ENCODE data around the gene FUT4. TPM values are rescaled to one million over a fixed set of nuclear protein-coding genes. Genes with fewer than 3 reads are reported as not detected.
"Not testable (repeated sequence)": the region's sequence is repeated elsewhere in the genome, so short reads cannot be mapped to it uniquely, and the experiment has no call there.

Gene FUT4
- total RNA-seq, 1 experiment from 2014 or later = 5.7 TPM

DNA sequence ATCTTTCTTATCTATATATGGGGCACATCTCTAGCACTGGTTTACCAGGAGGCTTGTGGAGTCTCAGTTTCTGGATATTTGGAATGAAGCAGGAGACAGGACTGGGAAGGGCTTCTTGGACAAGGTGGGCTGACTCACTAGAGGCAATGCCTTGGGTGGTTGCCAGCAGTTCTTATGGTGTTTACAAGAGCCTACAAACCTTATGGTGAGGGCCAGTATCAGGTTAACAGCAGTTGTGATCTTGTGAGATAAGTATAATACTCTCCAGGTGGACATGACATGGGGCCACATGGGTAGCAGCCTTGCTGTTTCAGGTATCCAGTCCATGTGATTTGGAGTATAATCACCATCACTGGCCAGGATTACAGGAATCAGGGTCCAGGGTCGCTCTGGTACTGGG is 10.2 kb downstream of the FUT4 start:
- H3K27ac ChIP-seq (ENCODE audit: low read depth, low read length) = no peak overlapping the region
- no peaks in the 10 kb centered on the region for H3K27me3 ChIP-seq (ENCODE audit: insufficient read depth, low read length)
- ATAC-seq = no peak
- no peak for DNase-seq (ENCODE audit: low read depth, low spot score)
- RAD21 ChIA-PET (ENCODE audit: low non-redundant PET in 1 of 2, low total read pairs in 2 of 2, uncharacterized antibody in 2 of 2, unreplicated experiment in 2 of 2) = no interaction called here
- POLR2A ChIA-PET = interaction anchor here (1.2 kb wide), 1 partner anchor 10 kb away, joined by 3 read pairs; the partner anchor contains the start of gene FUT4
- no peaks in the 10 kb centered on the region for H3K9me3 ChIP-seq (ENCODE audit: control insufficient read depth in 1 of 2, insufficient read depth in 1 of 2, low read depth in 1 of 2, low read length in 2 of 2)
- no peaks in the 10 kb centered on the region for H3K79me2 ChIP-seq (ENCODE audit: insufficient read depth, low read length)
- H2AFZ ChIP-seq (ENCODE audit: low read depth, low read length, poor library complexity, severe bottlenecking) = no peak overlapping the region
- H3K4me2 ChIP-seq (ENCODE audit: low read length) = no peak overlapping the region
- no peaks in the 10 kb centered on the region for H3K4me1 ChIP-seq (ENCODE audit: control insufficient read depth in 1 of 2, insufficient read depth in 2 of 2, low read length in 2 of 2)
- TF ChIP-seq EGR1 (IDR thresholded peaks at IDR 0.05; ENCODE audit: low read depth) (no peak), SIN3A (IDR thresholded peaks at IDR 0.05; ENCODE audit: low read depth) (no peak)
- CTCF ChIA-PET = no interaction called here
- no peaks in the 10 kb centered on the region for H4K20me1 ChIP-seq (ENCODE audit: insufficient read depth)
- no peak overlapping the region for H3K4me3 ChIP-seq (replicated peaks in 1 of 2; ENCODE audit: low read depth in 1 of 2, low read length in 2 of 2)
- no peaks in the 10 kb centered on the region for H3K36me3 ChIP-seq (ENCODE audit: control insufficient read depth in 1 of 2, insufficient read depth in 2 of 2, low read length in 2 of 2)
- H3K9ac ChIP-seq (ENCODE audit: low read length) = no peak overlapping the region
- no peaks in the 10 kb centered on the region for H3K9me2 ChIP-seq (ENCODE audit: insufficient read depth)
- intact Hi-C loops (cut with micrococcal nuclease) = no loop called here
- no TSS peak for BruUV-seq (replicated peaks)

DNA sequence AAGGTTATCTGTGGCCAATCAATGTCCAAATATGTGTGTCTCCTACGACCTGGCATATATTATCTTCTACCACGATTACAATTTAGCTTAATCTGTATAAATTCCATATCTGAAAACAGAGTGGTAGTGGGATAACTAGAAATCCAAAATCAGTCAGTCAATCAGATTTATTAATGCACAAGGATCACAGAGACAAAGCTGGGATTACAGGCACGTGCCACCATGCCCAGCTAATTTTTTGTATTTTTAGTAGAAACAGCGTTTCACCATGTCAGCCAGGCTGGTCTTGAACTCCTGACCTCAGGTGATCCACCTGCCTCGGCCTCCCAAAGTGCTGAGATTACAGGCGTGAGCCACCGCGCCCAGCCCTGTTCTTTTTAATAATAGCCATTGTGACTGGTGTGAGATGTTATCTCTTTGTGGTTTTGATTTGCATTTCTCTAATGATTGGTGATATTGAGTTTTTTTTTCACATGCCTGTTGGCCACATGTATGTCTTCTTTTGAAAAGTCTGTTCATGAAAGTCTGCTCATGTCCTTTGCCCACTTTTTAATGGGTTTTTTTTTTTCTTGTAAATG is 12.1 kb downstream of the FUT4 start:
- RAD21 ChIA-PET (ENCODE audit: low non-redundant PET in 1 of 2, low total read pairs in 2 of 2, uncharacterized antibody in 2 of 2, unreplicated experiment in 2 of 2); H3K9ac ChIP-seq (ENCODE audit: low read length); DNase-seq (ENCODE audit: low read depth, low spot score); ATAC-seq; H4K20me1 ChIP-seq (ENCODE audit: insufficient read depth); H3K4me3 ChIP-seq (replicated peaks in 1 of 2; ENCODE audit: low read depth in 1 of 2, low read length in 2 of 2); H3K79me2 ChIP-seq (ENCODE audit: insufficient read depth, low read length); H3K27me3 ChIP-seq (ENCODE audit: insufficient read depth, low read length); H2AFZ ChIP-seq (ENCODE audit: low read depth, low read length, poor library complexity, severe bottlenecking); BruUV-seq (replicated peaks); H3K36me3 ChIP-seq (ENCODE audit: control insufficient read depth in 1 of 2, insufficient read depth in 2 of 2, low read length in 2 of 2); H3K4me1 ChIP-seq (ENCODE audit: control insufficient read depth in 1 of 2, insufficient read depth in 2 of 2, low read length in 2 of 2); H3K27ac ChIP-seq (ENCODE audit: low read depth, low read length); H3K9me2 ChIP-seq (ENCODE audit: insufficient read depth); H3K4me2 ChIP-seq (ENCODE audit: low read length); H3K9me3 ChIP-seq (ENCODE audit: control insufficient read depth in 1 of 2, insufficient read depth in 1 of 2, low read depth in 1 of 2, low read length in 2 of 2); POLR2A ChIA-PET; intact Hi-C loops (cut with micrococcal nuclease); CTCF ChIA-PET: not testable (repeated sequence)

DNA sequence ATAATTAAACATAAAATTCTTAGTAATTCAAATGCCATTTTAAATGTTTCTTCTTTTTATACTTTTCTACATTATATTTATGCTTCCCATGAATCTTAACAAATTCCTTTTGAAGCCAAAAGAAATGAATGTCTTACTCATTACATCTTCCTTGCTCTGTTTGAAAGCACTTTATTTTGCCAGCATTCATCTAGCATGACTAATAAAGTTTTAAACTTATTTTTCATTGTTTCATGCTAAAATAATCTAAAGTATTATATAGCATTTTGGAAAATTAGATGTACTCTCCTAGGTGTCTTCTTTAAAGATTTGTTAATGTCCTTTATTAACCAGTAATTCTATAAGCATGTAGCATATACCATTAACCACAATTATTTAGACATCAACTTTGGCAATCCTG is 13.7 kb downstream of the FUT4 start:
- Histone ChIP-seq H3K4me2 (ENCODE audit: low read length) (no peak overlapping the region), H4K20me1 (ENCODE audit: insufficient read depth) (no peaks in the 10 kb centered on the region), H3K27ac (ENCODE audit: low read depth, low read length) (no peak overlapping the region), H3K9me2 (ENCODE audit: insufficient read depth) (no peaks in the 10 kb centered on the region), H3K36me3 (ENCODE audit: control insufficient read depth in 1 of 2, insufficient read depth in 2 of 2, low read length in 2 of 2) (no peaks in the 10 kb centered on the region), H3K79me2 (ENCODE audit: insufficient read depth, low read length) (no peaks in the 10 kb centered on the region), H2AFZ (ENCODE audit: low read depth, low read length, poor library complexity, severe bottlenecking) (no peak overlapping the region), H3K27me3 (ENCODE audit: insufficient read depth, low read length) (no peaks in the 10 kb centered on the region), H3K4me1 (ENCODE audit: control insufficient read depth in 1 of 2, insufficient read depth in 2 of 2, low read length in 2 of 2) (no peaks in the 10 kb centered on the region), H3K9me3 (ENCODE audit: control insufficient read depth in 1 of 2, insufficient read depth in 1 of 2, low read depth in 1 of 2, low read length in 2 of 2) (no peaks in the 10 kb centered on the region), H3K4me3 (replicated peaks in 1 of 2; ENCODE audit: low read depth in 1 of 2, low read length in 2 of 2) (no peak overlapping the region), H3K9ac (ENCODE audit: low read length) (no peak overlapping the region)
- TF ChIP-seq SRF (IDR thresholded peaks at IDR 0.05; ENCODE audit: low read depth) (no peak), TCF7L2 (IDR thresholded peaks at IDR 0.05; ENCODE audit: borderline replicate concordance, extremely low read depth, insufficient read depth, insufficient read length) (no peak), POLR2AphosphoS5 (IDR thresholded peaks at IDR 0.05; ENCODE audit: low read depth, low read length) (no peak), EGR1 (IDR thresholded peaks at IDR 0.05; ENCODE audit: low read depth) (no peak)
- TF ChIP-seq, protein P1, sequence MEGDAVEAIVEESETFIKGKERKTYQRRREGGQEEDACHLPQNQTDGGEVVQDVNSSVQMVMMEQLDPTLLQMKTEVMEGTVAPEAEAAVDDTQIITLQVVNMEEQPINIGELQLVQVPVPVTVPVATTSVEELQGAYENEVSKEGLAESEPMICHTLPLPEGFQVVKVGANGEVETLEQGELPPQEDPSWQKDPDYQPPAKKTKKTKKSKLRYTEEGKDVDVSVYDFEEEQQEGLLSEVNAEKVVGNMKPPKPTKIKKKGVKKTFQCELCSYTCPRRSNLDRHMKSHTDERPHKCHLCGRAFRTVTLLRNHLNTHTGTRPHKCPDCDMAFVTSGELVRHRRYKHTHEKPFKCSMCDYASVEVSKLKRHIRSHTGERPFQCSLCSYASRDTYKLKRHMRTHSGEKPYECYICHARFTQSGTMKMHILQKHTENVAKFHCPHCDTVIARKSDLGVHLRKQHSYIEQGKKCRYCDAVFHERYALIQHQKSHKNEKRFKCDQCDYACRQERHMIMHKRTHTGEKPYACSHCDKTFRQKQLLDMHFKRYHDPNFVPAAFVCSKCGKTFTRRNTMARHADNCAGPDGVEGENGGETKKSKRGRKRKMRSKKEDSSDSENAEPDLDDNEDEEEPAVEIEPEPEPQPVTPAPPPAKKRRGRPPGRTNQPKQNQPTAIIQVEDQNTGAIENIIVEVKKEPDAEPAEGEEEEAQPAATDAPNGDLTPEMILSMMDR (IDR thresholded peaks at IDR 0.05 in 2 of 3, conservative IDR thresholded peaks at IDR 0.05 in 1 of 3; ENCODE audit: borderline replicate concordance in 1 of 3, insufficient read depth in 1 of 3, low read depth in 2 of 3, low read length in 2 of 3) = no peak
- TF ChIP-seq, protein P2, sequence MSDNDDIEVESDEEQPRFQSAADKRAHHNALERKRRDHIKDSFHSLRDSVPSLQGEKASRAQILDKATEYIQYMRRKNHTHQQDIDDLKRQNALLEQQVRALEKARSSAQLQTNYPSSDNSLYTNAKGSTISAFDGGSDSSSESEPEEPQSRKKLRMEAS (IDR thresholded peaks at IDR 0.05) = no peak
- ChIA-PET RAD21 (ENCODE audit: low non-redundant PET in 1 of 2, low total read pairs in 2 of 2, uncharacterized antibody in 2 of 2, unreplicated experiment in 2 of 2) (no interaction called here), CTCF (no interaction called here), POLR2A (no interaction called here)
- ATAC-seq = no peak
- no TSS peak for BruUV-seq (replicated peaks)
- no peak for DNase-seq (ENCODE audit: low read depth, low spot score)
- intact Hi-C loops (cut with micrococcal nuclease) = no loop called here
